Measurements from ENCODE around the gene FSD1.

GRCh38 chr19:4284974-4285373 is 19.4 kb upstream of the FSD1 start:
- TF ChIP-seq CTCF (IDR thresholded peaks at IDR 0.05) (no peak), POLR2AphosphoS5 (IDR thresholded peaks at IDR 0.05) (no peak), POLR2A (IDR thresholded peaks at IDR 0.05) (no peak)

All from prostate gland (tissue), 2 donors.